Left lobe of liver (tissue), 2 donors: ENCODE data around the gene CDKN1A. TPM values are rescaled to one million over a fixed set of nuclear protein-coding genes. Genes with fewer than 3 reads are reported as not detected.
"Not testable (repeated sequence)": the region's sequence is repeated elsewhere in the genome, so short reads cannot be mapped to it uniquely, and the experiment has no call there.

ENCODE experiments used
- ATAC-seq: fragments of 200-7000 bp; cut with Tn5 transposase; one replicate; pipeline ENCODE4 v1.9.1; 2020; ENCODE audit warnings: mild to moderate bottlenecking, moderate library complexity
- DNase-seq: peaks from one replicate; pipeline ENCODE4 v3.0.0-alpha.2; 2020; ENCODE audit warnings: low spot score
- total RNA-seq: library from RNA; stranded (reverse); gene quantifications from one replicate; pipeline ENCODE4 v1.2.1, GENCODE V29; 2021
- donor health status: DM: no; HTN: no; CAD: no; lungs with moderate emphysema.
- donor health status: DM: no; HTN: yes; CAD: no.

The CDKN1A gene
- 32.6 TPM for total RNA-seq

GRCh38 chr6:36678488-36679042 lies at the start of gene CDKN1A:
Gene CDKN1A, plus strand, starts transcription at chr6:36678714. Its CDS starts 5,388 bp downstream, at chr6:36684102.
- peak; percentile 74 for ATAC-seq

GRCh38 chr6:36629784-36630183 lies 48.7 kb upstream of the CDKN1A start:
- ATAC-seq (no peak), DNase-seq (no peak)

More at GRCh38 chr6:36678488-36679042, at the start of gene CDKN1A:
- peak; percentile 95 for DNase-seq

- DNase-seq (no peak), ATAC-seq (no peak)
Measured at GRCh38 chr6:36631326-36632011, 47.0 kb upstream of the CDKN1A start.

GRCh38 chr6:36633370-36633769 lies 45.1 kb upstream of the CDKN1A start:
- DNase-seq (no peak), ATAC-seq (no peak)

- peak; percentile 93 for ATAC-seq
- peak; percentile 81 for DNase-seq
Measured at GRCh38 chr6:36633915-36634314, 44.6 kb upstream of the CDKN1A start.

GRCh38 chr6:36634317-36635108 lies 44.0 kb upstream of the CDKN1A start:
- DNase-seq (no peak), ATAC-seq (no peak)

- DNase-seq, result no peak
Measured at GRCh38 chr6:36636283-36636682, 42.2 kb upstream of the CDKN1A start.

GRCh38 chr6:36636687-36637418 lies 41.7 kb upstream of the CDKN1A start:
- ATAC-seq, result no peak
- no peak for DNase-seq

More at GRCh38 chr6:36636283-36636682, 42.2 kb upstream of the CDKN1A start:
- ATAC-seq, result no peak

DNA sequence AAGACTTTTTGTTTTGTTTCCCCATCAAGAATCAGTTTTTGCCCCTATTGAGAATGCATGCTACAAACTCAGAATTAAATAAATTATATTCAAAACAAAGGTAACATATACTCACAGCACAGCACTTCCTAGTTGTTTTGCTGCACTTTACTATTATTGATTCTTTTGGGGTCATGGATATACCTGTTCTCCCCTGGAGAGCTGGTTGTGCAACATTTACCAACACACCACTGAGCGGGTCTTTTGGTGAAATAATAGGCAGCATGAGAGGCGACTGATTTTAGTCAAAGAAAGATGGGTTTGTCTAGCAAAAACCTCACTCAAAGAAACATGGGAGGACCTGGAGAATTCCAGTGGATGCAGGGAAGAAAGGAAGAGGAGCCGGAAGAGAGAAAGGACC lies 39.9 kb upstream of the CDKN1A start:
- no peak for DNase-seq
- no peak for ATAC-seq

- DNase-seq (no peak), ATAC-seq (no peak)
Measured at GRCh38 chr6:36639171-36639808, 39.2 kb upstream of the CDKN1A start.

DNA sequence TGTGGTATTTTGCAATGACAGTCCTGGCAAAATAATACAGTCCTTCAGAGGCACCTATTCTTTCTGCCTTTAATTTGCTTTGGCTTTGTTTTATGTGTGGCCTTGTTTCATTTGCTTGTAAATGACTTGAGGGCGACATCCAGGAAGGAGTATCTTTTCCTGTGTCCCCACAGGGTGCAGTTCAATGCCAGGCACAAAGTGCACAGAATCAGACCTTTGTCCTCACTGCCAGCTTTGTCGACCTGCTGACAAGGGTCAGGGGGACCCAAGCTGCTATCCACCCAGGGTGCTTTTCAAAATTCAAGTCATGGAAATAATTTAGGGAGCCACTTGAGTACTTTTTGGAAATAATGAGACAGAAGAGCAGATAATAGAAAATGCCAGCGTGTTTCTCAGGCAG lies 37.0 kb upstream of the CDKN1A start:
- DNase-seq (peak; percentile 69), ATAC-seq (peak; percentile 18)

GRCh38 chr6:36642913-36643817 lies 35.3 kb upstream of the CDKN1A start:
- ATAC-seq, result peak; percentile 90
- peak; percentile 96 for DNase-seq

- no peak for ATAC-seq
- no peak for DNase-seq
Measured at GRCh38 chr6:36643977-36644376, 34.5 kb upstream of the CDKN1A start.

DNA sequence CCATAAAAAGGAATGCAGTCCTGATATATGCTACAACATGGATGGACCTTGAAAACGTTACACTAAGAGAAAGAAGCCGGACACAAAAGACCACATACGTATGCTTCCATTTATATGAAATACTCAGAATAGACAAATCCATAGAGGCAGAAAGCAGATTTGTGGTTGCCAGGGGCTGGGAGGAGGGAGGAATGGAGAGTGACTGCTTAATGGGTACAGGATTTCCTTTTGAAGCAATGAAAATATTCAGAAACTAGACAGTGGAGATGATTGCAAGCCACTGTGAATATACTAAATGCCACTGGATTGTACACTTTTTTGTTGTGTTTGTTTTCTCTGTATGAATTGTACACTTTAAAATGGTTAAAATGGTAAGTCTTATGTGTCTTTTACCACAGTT lies 29.4 kb upstream of the CDKN1A start:
- no peak for DNase-seq
- no peak for ATAC-seq

- ATAC-seq (no peak), DNase-seq (no peak)
Measured at GRCh38 chr6:36649701-36650484, 28.6 kb upstream of the CDKN1A start.

DNA sequence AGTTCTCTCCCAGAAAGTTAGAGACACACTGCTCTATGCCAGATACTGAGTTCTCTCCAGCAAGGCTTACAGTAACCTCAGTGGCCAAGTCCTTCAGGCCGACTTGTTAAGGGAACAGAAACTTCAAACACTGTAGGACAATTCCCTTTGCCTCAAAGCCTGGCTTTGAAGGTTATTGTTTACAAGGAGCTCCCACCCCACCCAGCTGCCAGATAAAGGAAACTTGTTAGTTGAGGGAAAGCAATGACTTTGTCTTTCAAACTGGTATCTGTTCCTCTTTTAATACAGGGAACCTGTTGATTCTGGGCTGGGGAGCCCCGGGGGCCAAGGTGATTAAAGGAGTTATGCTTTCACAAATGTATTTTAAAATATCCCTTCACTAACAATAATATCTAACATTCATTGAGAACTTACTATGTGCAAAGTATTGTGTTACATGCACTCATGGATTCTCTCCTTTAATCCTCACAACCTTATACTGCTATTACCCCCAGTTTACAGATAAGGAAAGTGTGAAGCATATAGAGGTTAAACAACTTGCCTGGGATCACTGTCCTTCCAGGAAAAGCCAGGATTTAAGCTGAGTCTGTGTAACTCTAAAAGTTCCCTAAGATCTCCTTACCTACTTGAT lies 27.6 kb upstream of the CDKN1A start:
- DNase-seq, result no peak
- no peak for ATAC-seq

DNA sequence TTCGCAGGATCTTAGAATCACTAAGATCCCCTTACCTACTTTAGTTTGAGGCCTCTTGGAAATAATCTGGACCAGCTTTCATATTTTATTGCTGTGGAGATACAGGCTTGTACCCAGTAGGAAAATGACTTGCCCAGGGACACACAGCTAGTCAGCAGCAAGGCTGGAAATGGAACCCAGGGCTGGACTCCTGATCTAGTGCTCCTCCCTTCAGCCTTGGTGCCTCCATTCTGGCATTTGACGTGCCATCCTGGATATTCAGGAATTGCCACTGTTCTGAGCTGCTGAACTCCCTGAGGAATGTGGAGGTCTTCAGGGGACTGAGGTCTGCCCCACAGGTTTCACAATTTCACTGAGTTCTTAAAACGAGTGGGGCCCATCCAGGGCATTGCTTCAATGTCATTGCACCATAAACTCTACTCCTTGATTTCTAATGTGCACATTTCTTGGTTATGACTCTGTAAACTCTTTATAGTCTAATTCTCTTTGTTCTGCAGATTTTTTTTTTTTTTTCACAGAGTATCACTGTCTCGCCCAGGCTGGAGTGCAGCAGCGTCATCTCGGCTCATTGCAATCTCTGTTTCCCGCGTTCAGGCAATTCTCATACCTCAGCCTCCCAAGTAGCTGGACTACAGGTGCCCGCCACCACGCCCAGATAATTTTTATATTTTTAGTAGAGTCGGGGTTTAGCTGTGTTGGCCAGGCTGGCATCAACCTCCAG lies 26.7 kb upstream of the CDKN1A start:
- ATAC-seq (no peak), DNase-seq (no peak)

DNA sequence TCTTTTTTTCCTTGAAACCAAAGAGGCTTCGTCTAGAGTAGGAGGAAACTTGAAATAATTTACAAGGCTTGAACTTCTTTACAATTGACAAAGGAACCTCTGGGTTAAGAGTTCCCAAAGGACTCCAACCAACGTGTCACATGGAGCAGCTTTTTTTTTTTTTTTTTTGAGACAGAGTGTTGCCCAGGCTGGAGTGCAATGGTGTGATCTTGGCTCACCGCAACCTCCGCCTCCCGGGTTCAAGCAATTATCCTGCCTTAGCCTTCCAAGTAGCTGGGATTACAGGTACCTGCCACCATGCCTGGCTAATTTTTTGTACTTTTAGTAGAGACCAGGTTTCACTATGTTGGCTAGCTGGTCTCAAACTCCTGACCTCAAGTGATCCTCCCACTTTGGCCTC lies 24.0 kb upstream of the CDKN1A start:
- not testable (repeated sequence) for ATAC-seq, DNase-seq
